Panc1 (cell line): ENCODE data around the gene SDK1. TPM values are rescaled to one million over a fixed set of nuclear protein-coding genes. Genes with fewer than 3 reads are reported as not detected.

Experiments used
- ATAC-seq: fragments of 200-7000 bp; cut with Tn5 transposase; 2 replicates; pipeline ENCODE4 v1.9.1; 2020; ENCODE audit warnings: mild to moderate bottlenecking, moderate library complexity
- BruUV-seq: library from RNA; stranded (reverse); fragments of 400-500 nt; replicated peaks from 2 replicates; lab custom pipeline; 2021; lab: Mats Ljungman, UMichigan
- CTCF ChIA-PET: fragments of 300-600 bp; sonication (Branson Sonifier 250); formaldehyde crosslinking; loops from one replicate; lab custom pipeline; 2022; ENCODE audit warnings: antibody characterized with exemption; lab: Charles Lee
- POLR2A ChIA-PET: fragments of 300-600 bp; sonication (Branson Sonifier 250); formaldehyde crosslinking; loops from one replicate; lab custom pipeline; 2022; ENCODE audit warnings: antibody characterized with exemption; lab: Charles Lee
- DNase-seq: peaks from one replicate; pipeline ENCODE4 v3.0.0-alpha.2; 2010; ENCODE audit warnings: low read depth, low spot score
- H3K27ac ChIP-seq: 2 replicates; pipeline ENCODE4 v1.5.1; 2011; ENCODE audit warnings: mild to moderate bottlenecking, low read length, inconsistent platforms
- H3K27me3 ChIP-seq: fragments of 200-500 bp; sonication (Bioruptor generic); 2 replicates; pipeline ENCODE4 v1.6.0; 2014; ENCODE audit warnings: low read length, inconsistent platforms; ENCODE audit not compliant: control insufficient read depth, insufficient read depth
- H3K36me3 ChIP-seq: fragments of 200-500 bp; sonication (Bioruptor generic); 2 replicates; pipeline ENCODE4 v1.5.1; 2014; ENCODE audit warnings: inconsistent platforms, mild to moderate bottlenecking, low read length, moderate library complexity; ENCODE audit not compliant: control insufficient read depth, insufficient read depth
- H3K4me1 ChIP-seq: 2 replicates; pipeline ENCODE4 v1.5.1; 2011; ENCODE audit warnings: inconsistent platforms, mild to moderate bottlenecking, low read length, moderate library complexity; ENCODE audit not compliant: control insufficient read depth, insufficient read depth
- H3K4me3 ChIP-seq, 2 experiments: 2 replicates each; pipeline ENCODE4 v1.5.1; 2011 to 2012; ENCODE audit warnings: low read depth in 2 of 2, low read length in 2 of 2, mild to moderate bottlenecking in 2 of 2, inconsistent platforms in 1 of 2, moderate library complexity in 1 of 2
- H3K9me3 ChIP-seq: fragments of 200-500 bp; sonication (Bioruptor generic); 2 replicates; pipeline ENCODE4 v1.5.1; 2014; ENCODE audit warnings: low read depth, mild to moderate bottlenecking, inconsistent platforms, low read length, moderate library complexity; ENCODE audit not compliant: control insufficient read depth, insufficient read depth
- POLR2AphosphoS5 ChIP-seq: IDR thresholded peaks from 2 replicates; pipeline ENCODE4 v1.6.1; 2012; ENCODE audit warnings: mild to moderate bottlenecking, low read depth, low read length, moderate library complexity
- SIN3A ChIP-seq: IDR thresholded peaks from 2 replicates; pipeline ENCODE4 v1.6.1; 2012; ENCODE audit warnings: low read depth, mild to moderate bottlenecking, low read length, moderate library complexity, borderline replicate concordance; ENCODE audit not compliant: insufficient read depth
- TCF7L2 ChIP-seq: IDR thresholded peaks from 2 replicates; pipeline ENCODE4 v1.6.1; 2011; ENCODE audit warnings: mild to moderate bottlenecking, low read depth, low read length, inconsistent platforms
- in situ Hi-C: cut with HindIII; loops from 2 replicates; pipeline ENCODE4 v1.10.0; 2016; ENCODE audit warnings: low sequenced_read_pairs, low pct_unique_long_range_greater_than_20kb
- intact Hi-C: fragments of 100-400 bp; cut with micrococcal nuclease; formaldehyde crosslinking; loops from one replicate; pipeline ENCODE4 v1.10.0; 2022; ENCODE audit not compliant: unreplicated experiment
- total RNA-seq: library from RNA; stranded (reverse); gene quantifications from one replicate; pipeline ENCODE4 v1.2.1, GENCODE V29; 2021; ENCODE audit not compliant: unreplicated experiment
- TF ChIP-seq, protein P1 (sequence below): fragments of 450-650 bp; IDR thresholded peaks from 2 replicates; pipeline ENCODE4 v1.5.1; 2017; ENCODE audit warnings: mild to moderate bottlenecking
- TF ChIP-seq, protein P2 (sequence below), 2 experiments: IDR thresholded peaks; 2 replicates each; pipeline ENCODE4 v1.6.1; 2011 to 2012; ENCODE audit warnings: low read depth in 2 of 2, control low read depth in 1 of 2, low read length in 1 of 2, mild to moderate bottlenecking in 1 of 2, moderate library complexity in 1 of 2; ENCODE audit not compliant: insufficient read depth in 1 of 2

The SDK1 gene
- total RNA-seq, 1 experiment from 2014 or later, result 47.4 TPM

DNA sequence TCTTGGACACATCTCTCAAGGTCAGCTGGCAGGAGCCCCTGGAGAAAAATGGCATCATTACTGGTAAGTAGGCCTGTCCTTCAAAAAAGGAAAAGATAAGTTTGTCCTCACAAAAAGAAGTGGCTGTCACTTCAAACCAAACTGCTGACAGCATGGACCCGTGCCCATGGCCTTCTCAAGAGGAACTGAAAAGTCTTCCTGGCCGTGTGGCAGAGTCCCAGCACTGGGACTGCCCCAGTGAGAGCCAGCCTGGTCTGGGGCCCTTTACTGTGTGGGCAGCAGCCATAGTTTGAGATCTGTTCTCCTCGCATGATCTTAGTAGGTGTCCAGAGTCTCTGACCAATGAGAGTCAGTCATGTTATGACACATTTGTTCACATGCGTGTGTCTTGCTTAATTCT is 766.8 kb downstream of the SDK1 start:
- CTCF ChIA-PET, result no interaction called here
- intact Hi-C loops, result no loop called here

GRCh38 chr7:4068286-4068685 is 767.2 kb downstream of the SDK1 start:
- ChIA-PET POLR2A (interaction anchor here (0.6 kb wide), 1 partner anchor 59 kb away, joined by 3 read pairs; no protein-coding TSS in a partner anchor), CTCF (no interaction called here)
- Histone ChIP-seq H3K4me1 (no peaks in the 10 kb centered on the region), H3K9me3 (no peaks in the 10 kb centered on the region), H3K27ac (no peak overlapping the region), H3K4me3 (no peak overlapping the region), H3K27me3 (no peaks in the 10 kb centered on the region), H3K36me3 (no peaks in the 10 kb centered on the region)
- TF ChIP-seq, protein P1, sequence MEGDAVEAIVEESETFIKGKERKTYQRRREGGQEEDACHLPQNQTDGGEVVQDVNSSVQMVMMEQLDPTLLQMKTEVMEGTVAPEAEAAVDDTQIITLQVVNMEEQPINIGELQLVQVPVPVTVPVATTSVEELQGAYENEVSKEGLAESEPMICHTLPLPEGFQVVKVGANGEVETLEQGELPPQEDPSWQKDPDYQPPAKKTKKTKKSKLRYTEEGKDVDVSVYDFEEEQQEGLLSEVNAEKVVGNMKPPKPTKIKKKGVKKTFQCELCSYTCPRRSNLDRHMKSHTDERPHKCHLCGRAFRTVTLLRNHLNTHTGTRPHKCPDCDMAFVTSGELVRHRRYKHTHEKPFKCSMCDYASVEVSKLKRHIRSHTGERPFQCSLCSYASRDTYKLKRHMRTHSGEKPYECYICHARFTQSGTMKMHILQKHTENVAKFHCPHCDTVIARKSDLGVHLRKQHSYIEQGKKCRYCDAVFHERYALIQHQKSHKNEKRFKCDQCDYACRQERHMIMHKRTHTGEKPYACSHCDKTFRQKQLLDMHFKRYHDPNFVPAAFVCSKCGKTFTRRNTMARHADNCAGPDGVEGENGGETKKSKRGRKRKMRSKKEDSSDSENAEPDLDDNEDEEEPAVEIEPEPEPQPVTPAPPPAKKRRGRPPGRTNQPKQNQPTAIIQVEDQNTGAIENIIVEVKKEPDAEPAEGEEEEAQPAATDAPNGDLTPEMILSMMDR, result no peak
- TF ChIP-seq TCF7L2 (no peak), POLR2AphosphoS5 (no peak), SIN3A (no peak)
- TF ChIP-seq, protein P2, sequence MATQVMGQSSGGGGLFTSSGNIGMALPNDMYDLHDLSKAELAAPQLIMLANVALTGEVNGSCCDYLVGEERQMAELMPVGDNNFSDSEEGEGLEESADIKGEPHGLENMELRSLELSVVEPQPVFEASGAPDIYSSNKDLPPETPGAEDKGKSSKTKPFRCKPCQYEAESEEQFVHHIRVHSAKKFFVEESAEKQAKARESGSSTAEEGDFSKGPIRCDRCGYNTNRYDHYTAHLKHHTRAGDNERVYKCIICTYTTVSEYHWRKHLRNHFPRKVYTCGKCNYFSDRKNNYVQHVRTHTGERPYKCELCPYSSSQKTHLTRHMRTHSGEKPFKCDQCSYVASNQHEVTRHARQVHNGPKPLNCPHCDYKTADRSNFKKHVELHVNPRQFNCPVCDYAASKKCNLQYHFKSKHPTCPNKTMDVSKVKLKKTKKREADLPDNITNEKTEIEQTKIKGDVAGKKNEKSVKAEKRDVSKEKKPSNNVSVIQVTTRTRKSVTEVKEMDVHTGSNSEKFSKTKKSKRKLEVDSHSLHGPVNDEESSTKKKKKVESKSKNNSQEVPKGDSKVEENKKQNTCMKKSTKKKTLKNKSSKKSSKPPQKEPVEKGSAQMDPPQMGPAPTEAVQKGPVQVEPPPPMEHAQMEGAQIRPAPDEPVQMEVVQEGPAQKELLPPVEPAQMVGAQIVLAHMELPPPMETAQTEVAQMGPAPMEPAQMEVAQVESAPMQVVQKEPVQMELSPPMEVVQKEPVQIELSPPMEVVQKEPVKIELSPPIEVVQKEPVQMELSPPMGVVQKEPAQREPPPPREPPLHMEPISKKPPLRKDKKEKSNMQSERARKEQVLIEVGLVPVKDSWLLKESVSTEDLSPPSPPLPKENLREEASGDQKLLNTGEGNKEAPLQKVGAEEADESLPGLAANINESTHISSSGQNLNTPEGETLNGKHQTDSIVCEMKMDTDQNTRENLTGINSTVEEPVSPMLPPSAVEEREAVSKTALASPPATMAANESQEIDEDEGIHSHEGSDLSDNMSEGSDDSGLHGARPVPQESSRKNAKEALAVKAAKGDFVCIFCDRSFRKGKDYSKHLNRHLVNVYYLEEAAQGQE (IDR thresholded peaks at IDR 0.05; ENCODE audit: insufficient read depth in 1 of 2, low read depth in 2 of 2, low read length in 1 of 2), result no peak
- in situ Hi-C loops, result no loop called here
- ATAC-seq (no peak), DNase-seq (no peak)
- intact Hi-C loops, result no loop called here
- no TSS peak for BruUV-seq

More for the DNA sequence above, 766.8 kb downstream of the SDK1 start:
- no peaks in the 10 kb centered on the region for H3K27me3 ChIP-seq
- POLR2A ChIA-PET, result no interaction called here
- H3K4me3 ChIP-seq, result no peak overlapping the region
- no peak overlapping the region for H3K27ac ChIP-seq
- in situ Hi-C loops, result no loop called here
- BruUV-seq, result no TSS peak
- TF ChIP-seq, protein P2 (IDR thresholded peaks at IDR 0.05; ENCODE audit: insufficient read depth in 1 of 2, low read depth in 2 of 2, low read length in 1 of 2), result no peak
- TF ChIP-seq TCF7L2, result no peak
- TF ChIP-seq POLR2AphosphoS5, result no peak
- TF ChIP-seq SIN3A, result no peak
- H3K9me3 ChIP-seq, result no peaks in the 10 kb centered on the region
- no peak for DNase-seq
- ATAC-seq, result no peak
- H3K36me3 ChIP-seq, result no peaks in the 10 kb centered on the region
- no peaks in the 10 kb centered on the region for H3K4me1 ChIP-seq
